ENCODE measurements around the gene CMSS1. TPM values are rescaled to one million over a fixed set of nuclear protein-coding genes. Genes with fewer than 3 reads are reported as not detected.

Gene CMSS1
- total and polyA plus RNA-seq, 3 donors from 2014 or later, result 24.6 to 47.9 (median 24.9) TPM

GRCh38 chr3:99949956-99950670 lies 132.5 kb downstream of the CMSS1 start:
- Histone ChIP-seq H3K4me1 (peaks cover 8% of the 10 kb centered on the region), H3K27ac (no peak overlapping the region), H3K27me3 (no peaks in the 10 kb centered on the region), H3K9me3 (no peaks in the 10 kb centered on the region), H3K4me3 (no peak overlapping the region), H3K36me3 (ENCODE audit: low read depth, missing control alignments) (no peaks in the 10 kb centered on the region)
- intact Hi-C loops (cut with DNase I; ENCODE audit: low total_unique reads), result no loop called here
- WGBS, 2 donors, result 88 to 90% methylated on average over 5 of the region's 5 CpGs
- no peak for TF ChIP-seq CTCF (IDR thresholded peaks at IDR 0.05)
- no peak for TF ChIP-seq POLR2A (IDR thresholded peaks at IDR 0.05)
- no peak for DNase-seq

DNA sequence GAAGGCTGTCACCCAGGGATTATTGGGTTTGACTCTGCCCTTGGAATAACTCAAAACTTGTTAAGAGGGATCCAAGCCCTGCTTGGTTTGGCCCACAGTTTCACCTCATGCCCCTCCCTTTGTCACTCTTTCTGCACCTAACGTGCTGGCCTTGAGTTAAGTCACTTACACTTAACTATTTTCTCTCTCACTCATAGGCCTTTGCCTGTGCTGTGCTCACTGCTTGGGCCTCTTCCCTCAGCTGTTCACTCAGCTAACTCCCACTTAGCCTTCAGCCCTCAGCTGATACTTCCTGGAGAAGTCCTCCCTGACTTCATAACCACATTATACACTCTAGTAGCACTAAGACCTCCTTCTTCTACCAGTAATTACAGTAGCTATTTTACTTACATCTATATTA lies 133.3 kb downstream of the CMSS1 start:
- TF ChIP-seq CTCF (IDR thresholded peaks at IDR 0.05) (no peak), POLR2A (IDR thresholded peaks at IDR 0.05) (no peak)
- WGBS, 2 donors, result 50 to 78% methylated on average over 1 of the region's 1 CpG
- Histone ChIP-seq H3K27me3 (no peaks in the 10 kb centered on the region), H3K4me3 (no peak overlapping the region), H3K27ac (no peak overlapping the region), H3K9me3 (no peaks in the 10 kb centered on the region), H3K4me1 (no peaks in the 10 kb centered on the region), H3K36me3 (ENCODE audit: low read depth, missing control alignments) (no peaks in the 10 kb centered on the region)
- intact Hi-C loops (cut with DNase I; ENCODE audit: low total_unique reads), result no loop called here
- no peak for DNase-seq

DNA sequence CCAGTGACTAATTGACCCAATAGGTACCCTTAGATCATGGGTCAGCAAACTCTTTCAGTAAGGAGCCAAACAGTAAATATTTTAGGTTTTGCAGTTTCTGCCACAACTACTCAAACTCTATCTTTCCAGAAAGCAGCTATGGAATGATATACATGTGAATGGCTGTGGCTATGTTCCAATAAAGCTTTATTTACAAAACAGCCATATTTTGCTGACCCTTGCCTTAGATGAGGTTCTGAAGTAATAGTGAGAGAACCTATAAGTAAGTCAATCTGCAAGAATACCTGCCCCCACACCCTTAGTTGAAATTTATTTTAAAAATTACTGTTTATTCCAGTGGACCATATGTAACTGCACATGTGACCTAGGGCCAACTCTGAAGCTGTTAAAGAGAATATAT lies 134.0 kb downstream of the CMSS1 start:
- no peaks in the 10 kb centered on the region for H3K4me1 ChIP-seq
- DNase-seq, result no peak
- H3K27me3 ChIP-seq, result no peaks in the 10 kb centered on the region
- no peak for TF ChIP-seq POLR2A (IDR thresholded peaks at IDR 0.05)
- no peak for TF ChIP-seq CTCF (IDR thresholded peaks at IDR 0.05)
- H3K27ac ChIP-seq, result no peak overlapping the region
- H3K9me3 ChIP-seq, result no peaks in the 10 kb centered on the region
- no peak overlapping the region for H3K4me3 ChIP-seq
- intact Hi-C loops (cut with DNase I; ENCODE audit: low total_unique reads), result no loop called here
- no peaks in the 10 kb centered on the region for H3K36me3 ChIP-seq (ENCODE audit: low read depth, missing control alignments)

DNA sequence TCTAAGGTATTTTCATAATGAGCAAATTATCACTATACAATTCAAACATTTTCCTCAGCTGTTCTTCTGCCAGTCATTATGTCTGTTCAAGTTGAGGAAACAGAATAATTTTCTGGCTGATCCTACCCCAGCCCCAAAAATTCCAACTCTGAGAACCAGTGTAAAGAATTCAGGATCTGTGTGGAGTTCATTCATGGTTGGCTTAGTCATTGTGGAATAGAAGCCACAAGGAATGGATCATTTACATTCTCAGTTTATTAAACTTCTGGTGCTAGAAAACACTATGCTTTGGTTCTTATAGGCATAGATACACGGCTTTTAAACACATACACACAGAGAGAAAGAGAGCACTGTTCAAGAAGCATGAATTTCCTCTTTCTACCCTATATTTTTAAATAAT lies 134.6 kb downstream of the CMSS1 start:
- DNase-seq, result no peak
- 88 to 97% methylated on average over 1 of the region's 1 CpG for WGBS, 2 donors
- no peaks in the 10 kb centered on the region for H3K27me3 ChIP-seq

More for the DNA sequence above, 134.6 kb downstream of the CMSS1 start:
- Histone ChIP-seq H3K9me3 (no peaks in the 10 kb centered on the region), H3K4me1 (no peaks in the 10 kb centered on the region), H3K4me3 (no peak overlapping the region), H3K36me3 (ENCODE audit: low read depth, missing control alignments) (no peaks in the 10 kb centered on the region), H3K27ac (no peak overlapping the region)
- intact Hi-C loops (cut with DNase I; ENCODE audit: low total_unique reads), result no loop called here
- no peak for TF ChIP-seq CTCF (IDR thresholded peaks at IDR 0.05)
- TF ChIP-seq POLR2A (IDR thresholded peaks at IDR 0.05), result no peak
